ENCODE measurements around the gene SLC1A2. TPM values are rescaled to one million over a fixed set of nuclear protein-coding genes. Genes with fewer than 3 reads are reported as not detected.
"Not testable (repeated sequence)": the region's sequence is repeated elsewhere in the genome, so short reads cannot be mapped to it uniquely, and the experiment has no call there.

The SLC1A2 gene
- total RNA-seq, 2 experiments from 2014 or later, result not detected

DNA sequence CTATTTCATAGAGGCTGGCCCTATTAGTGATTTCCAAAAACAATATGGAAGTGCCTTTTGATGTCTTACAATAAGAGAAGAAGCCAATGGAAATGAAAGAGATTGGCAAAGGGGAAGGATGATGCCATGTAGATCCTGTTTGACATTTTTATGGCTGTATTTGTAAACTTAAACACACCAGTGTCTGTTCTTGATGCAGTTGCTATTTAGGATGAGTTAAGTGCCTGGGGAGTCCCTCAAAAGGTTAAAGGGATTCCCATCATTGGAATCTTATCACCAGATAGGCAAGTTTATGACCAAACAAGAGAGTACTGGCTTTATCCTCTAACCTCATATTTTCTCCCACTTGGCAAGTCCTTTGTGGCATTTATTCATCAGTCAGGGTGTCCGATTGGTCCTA is 189.0 kb downstream of the SLC1A2 start:
- Mint-ChIP-seq H3K4me3 (no peak overlapping the region), H3K27me3 (no peaks in the 10 kb centered on the region), H3K36me3 (ENCODE audit: low read depth) (peaks cover 85% of the 10 kb centered on the region), H3K9me3 (ENCODE audit: low read depth) (peaks cover 19% of the 10 kb centered on the region), H3K27ac (no peak overlapping the region), H3K4me1 (peaks cover 29% of the 10 kb centered on the region)
- ATAC-seq, result no peak
- CTCF ChIA-PET, result interaction anchor here (1.0 kb wide), 1 partner anchor 73 kb away, joined by 3 read pairs; no protein-coding TSS in a partner anchor
- intact Hi-C loops (cut with DNase I, micrococcal nuclease), result no loop called here
- no peak for DNase-seq
- POLR2A ChIA-PET, result interaction anchor here (0.6 kb wide), 1 partner anchor 1034 kb away, joined by 3 read pairs; no protein-coding TSS in a partner anchor

DNA sequence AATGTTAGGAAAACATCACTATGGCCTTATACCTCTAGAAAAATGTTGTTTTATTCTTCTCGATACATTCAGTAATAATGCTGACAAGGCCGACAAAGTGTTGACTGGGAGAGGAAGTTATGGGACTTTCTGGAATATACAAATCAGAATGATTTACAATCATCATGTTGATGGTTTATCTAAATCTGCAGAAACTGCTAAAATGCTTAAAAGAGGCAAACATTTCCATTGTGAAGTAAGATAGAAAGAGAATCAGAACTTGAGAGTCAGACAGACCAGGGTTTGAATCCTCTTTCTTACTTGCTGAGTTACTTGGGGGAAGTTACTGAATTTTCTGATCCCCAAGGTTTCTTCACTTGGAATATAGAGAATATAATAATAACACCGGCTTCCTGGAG is 191.0 kb downstream of the SLC1A2 start:
- Mint-ChIP-seq H3K4me3 (no peak overlapping the region), H3K4me1 (peaks cover 13% of the 10 kb centered on the region), H3K27ac (peak overlapping the region; percentile 35), H3K27me3 (no peaks in the 10 kb centered on the region), H3K36me3 (ENCODE audit: low read depth) (peaks cover 91% of the 10 kb centered on the region), H3K9me3 (ENCODE audit: low read depth) (peaks cover 10% of the 10 kb centered on the region)
- no peak for DNase-seq
- ChIA-PET CTCF (no interaction called here), POLR2A (no interaction called here)
- no peak for ATAC-seq
- intact Hi-C loops (cut with DNase I, micrococcal nuclease), result no loop called here

GRCh38 chr11:35227576-35228327 is 191.6 kb downstream of the SLC1A2 start:
- H3K36me3 Mint-ChIP-seq (ENCODE audit: low read depth), result peaks cover 93% of the 10 kb centered on the region
- intact Hi-C loops (cut with DNase I, micrococcal nuclease), result no loop called here
- peak overlapping the region; percentile 58 for H3K27ac Mint-ChIP-seq
- H3K4me3 Mint-ChIP-seq, result no peak overlapping the region
- CTCF ChIA-PET, result interaction anchor here (1.0 kb wide), 1 partner anchor 13 kb away, joined by 8 read pairs; no protein-coding TSS in a partner anchor
- no peak for DNase-seq
- H3K4me1 Mint-ChIP-seq, result peaks cover 10% of the 10 kb centered on the region
- no peaks in the 10 kb centered on the region for H3K27me3 Mint-ChIP-seq
- H3K9me3 Mint-ChIP-seq (ENCODE audit: low read depth), result peaks cover 9% of the 10 kb centered on the region
- POLR2A ChIA-PET, result no interaction called here
- no peak for ATAC-seq

- H3K4me3 Mint-ChIP-seq; CTCF ChIA-PET; H3K27ac Mint-ChIP-seq; H3K9me3 Mint-ChIP-seq (ENCODE audit: low read depth); H3K4me1 Mint-ChIP-seq; POLR2A ChIA-PET; DNase-seq; H3K27me3 Mint-ChIP-seq; ATAC-seq; intact Hi-C loops (cut with DNase I, micrococcal nuclease): not testable (repeated sequence)
- peaks cover 89% of the 10 kb centered on the region for H3K36me3 Mint-ChIP-seq (ENCODE audit: low read depth)
These were observed 192.6 kb downstream of the SLC1A2 start for GRCh38 chr11:35226756-35227155.

- ChIA-PET POLR2A (no interaction called here), CTCF (interaction anchor here (0.6 to 1.8 kb wide), 4 partner anchors 10 to 79 kb away, joined by 3 to 5 read pairs (median 3); no protein-coding TSS in a partner anchor)
- H3K27me3 Mint-ChIP-seq, result no peaks in the 10 kb centered on the region
- no peak overlapping the region for H3K4me3 Mint-ChIP-seq
- intact Hi-C loops (cut with DNase I, micrococcal nuclease), result no loop called here
- DNase-seq (no peak), ATAC-seq (no peak)
- peaks cover 1% of the 10 kb centered on the region for H3K4me1 Mint-ChIP-seq
- H3K9me3 Mint-ChIP-seq (ENCODE audit: low read depth), result peaks cover 3% of the 10 kb centered on the region
- H3K27ac Mint-ChIP-seq, result peak overlapping the region; percentile 33
- peaks cover 87% of the 10 kb centered on the region for H3K36me3 Mint-ChIP-seq (ENCODE audit: low read depth)
These were observed 193.3 kb downstream of the SLC1A2 start for GRCh38 chr11:35225946-35226520.

DNA sequence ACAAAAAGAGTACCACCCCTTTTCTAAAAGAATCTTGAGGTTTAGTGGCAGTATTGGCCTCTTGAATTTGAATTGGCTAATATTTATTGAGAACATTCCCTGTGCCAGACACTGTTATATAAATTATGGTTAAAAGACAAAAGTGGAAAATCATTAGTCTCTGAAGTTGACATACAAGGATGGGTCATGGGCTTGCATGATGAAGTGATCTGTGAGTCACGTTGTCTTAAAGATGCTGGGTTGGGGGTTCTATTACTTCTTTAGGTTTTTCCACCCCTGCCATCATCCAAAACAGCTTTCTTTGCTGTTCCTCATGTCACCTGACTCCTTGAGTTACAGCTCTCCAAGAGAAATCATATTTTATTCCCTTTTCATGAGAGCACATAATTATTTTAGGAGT is 195.4 kb downstream of the SLC1A2 start:
- peak overlapping the region; percentile 37 for H3K27ac Mint-ChIP-seq
- DNase-seq, result no peak
- intact Hi-C loops (cut with DNase I, micrococcal nuclease), result no loop called here
- no peaks in the 10 kb centered on the region for H3K9me3 Mint-ChIP-seq (ENCODE audit: low read depth)
- no peak overlapping the region for H3K4me3 Mint-ChIP-seq
- ChIA-PET CTCF (interaction anchor here (1.1 to 1.7 kb wide), 2 partner anchors 12 to 14 kb away, joined by 4 to 5 read pairs; no protein-coding TSS in a partner anchor), POLR2A (no interaction called here)
- peaks cover 80% of the 10 kb centered on the region for H3K36me3 Mint-ChIP-seq (ENCODE audit: low read depth)
- H3K4me1 Mint-ChIP-seq, result no peaks in the 10 kb centered on the region
- no peak for ATAC-seq
- H3K27me3 Mint-ChIP-seq, result no peaks in the 10 kb centered on the region

- Mint-ChIP-seq H3K27me3 (no peaks in the 10 kb centered on the region), H3K9me3 (ENCODE audit: low read depth) (no peaks in the 10 kb centered on the region), H3K27ac (no peak overlapping the region), H3K4me1 (peaks cover 4% of the 10 kb centered on the region), H3K36me3 (ENCODE audit: low read depth) (peaks cover 81% of the 10 kb centered on the region), H3K4me3 (no peak overlapping the region)
- intact Hi-C loops (cut with DNase I, micrococcal nuclease), result no loop called here
- ChIA-PET POLR2A (no interaction called here), CTCF (interaction anchor here (0.8 to 1.7 kb wide), 2 partner anchors 14 to 67 kb away, joined by 3 to 5 read pairs; no protein-coding TSS in a partner anchor)
- no peak for DNase-seq
- ATAC-seq, result no peak
These were observed 196.0 kb downstream of the SLC1A2 start for GRCh38 chr11:35223371-35223796.

DNA sequence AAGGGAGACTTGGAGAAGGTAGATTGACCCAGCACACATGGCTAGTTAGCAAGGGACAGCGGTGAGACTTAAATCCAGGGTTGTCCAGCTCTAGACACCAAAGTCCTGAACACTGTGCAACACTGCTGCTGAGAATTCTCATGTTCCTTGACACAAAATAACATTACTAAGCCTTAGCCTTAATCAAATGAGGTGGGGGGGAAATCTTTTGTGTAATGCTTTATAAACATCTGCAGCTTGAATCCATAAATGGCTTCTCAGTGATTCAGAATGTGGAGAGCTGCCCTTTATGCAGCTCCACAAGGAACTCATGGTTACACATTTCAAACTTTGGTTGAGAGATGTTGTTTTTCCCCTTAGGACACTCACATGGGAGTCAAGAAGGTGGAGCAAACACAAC is 200.4 kb downstream of the SLC1A2 start:
- Mint-ChIP-seq H3K9me3 (ENCODE audit: low read depth) (no peaks in the 10 kb centered on the region), H3K27ac (peak overlapping the region; percentile 51), H3K4me1 (peaks cover 42% of the 10 kb centered on the region), H3K4me3 (no peak overlapping the region), H3K36me3 (ENCODE audit: low read depth) (peaks cover 82% of the 10 kb centered on the region), H3K27me3 (no peaks in the 10 kb centered on the region)
- intact Hi-C loops (cut with DNase I, micrococcal nuclease), result no loop called here
- POLR2A ChIA-PET, result interaction anchor here (0.6 kb wide), 1 partner anchor 22 kb away, joined by 3 read pairs; no protein-coding TSS in a partner anchor
- DNase-seq (no peak), ATAC-seq (no peak)
- CTCF ChIA-PET, result interaction anchor here (1.0 kb wide), 1 partner anchor 20 kb away, joined by 4 read pairs; no protein-coding TSS in a partner anchor

DNA sequence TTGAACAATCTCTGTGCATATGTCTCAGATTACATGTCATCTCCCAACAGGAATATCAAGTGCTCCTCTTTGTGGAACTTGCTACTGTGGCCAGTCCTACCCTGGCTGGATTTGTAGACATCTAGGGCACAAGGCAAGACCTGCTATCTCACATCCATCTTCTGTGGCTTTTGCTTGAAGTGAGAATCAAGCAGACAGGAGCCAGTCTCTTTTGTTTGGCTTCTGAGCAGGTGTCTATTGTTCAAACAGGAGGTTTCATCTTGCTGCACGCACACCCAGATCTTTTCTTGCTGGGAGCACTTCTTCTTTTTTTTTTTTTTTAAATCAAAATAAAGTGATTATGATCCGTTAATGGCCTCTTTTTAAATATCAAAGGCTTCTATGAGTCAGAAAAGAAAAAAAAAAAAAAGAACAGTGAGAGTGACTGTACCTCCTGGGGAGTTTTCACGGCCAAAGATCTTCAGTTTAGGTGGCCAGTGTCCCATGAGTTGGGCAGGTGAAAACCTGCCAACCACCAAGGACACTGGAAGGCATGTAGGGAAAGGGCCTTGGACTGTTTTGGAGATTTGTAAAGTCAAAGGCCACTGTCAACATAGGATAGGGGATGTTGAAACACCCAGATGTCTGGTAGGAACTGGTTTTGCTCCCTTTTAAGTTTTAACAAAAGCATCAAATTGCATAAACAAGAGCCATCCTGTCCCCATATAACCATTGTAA is 202.2 kb downstream of the SLC1A2 start:
- Mint-ChIP-seq H3K4me3 (no peak overlapping the region), H3K27me3 (no peaks in the 10 kb centered on the region), H3K9me3 (ENCODE audit: low read depth) (no peaks in the 10 kb centered on the region), H3K36me3 (ENCODE audit: low read depth) (peaks cover 83% of the 10 kb centered on the region), H3K4me1 (peaks cover 56% of the 10 kb centered on the region), H3K27ac (peak overlapping the region; percentile 79)
- peak; percentile 17 for ATAC-seq
- no peak for DNase-seq
- ChIA-PET CTCF (interaction anchor here (0.9 kb wide), 1 partner anchor 217 kb away, joined by 3 read pairs; no protein-coding TSS in a partner anchor), POLR2A (no interaction called here)
- intact Hi-C loops (cut with DNase I, micrococcal nuclease), result no loop called here

- no peak for ATAC-seq
- ChIA-PET CTCF (no interaction called here), POLR2A (no interaction called here)
- H3K4me3 Mint-ChIP-seq, result no peak overlapping the region
- peaks cover 88% of the 10 kb centered on the region for H3K36me3 Mint-ChIP-seq (ENCODE audit: low read depth)
- no peak for DNase-seq
- peak overlapping the region; percentile 79 for H3K27ac Mint-ChIP-seq
- peaks cover 1% of the 10 kb centered on the region for H3K9me3 Mint-ChIP-seq (ENCODE audit: low read depth)
- peaks cover 65% of the 10 kb centered on the region for H3K4me1 Mint-ChIP-seq
- intact Hi-C loops (cut with DNase I, micrococcal nuclease), result loop anchor here (2.0 kb wide), 2 partner anchors 39 to 69 kb away; no protein-coding TSS in a partner anchor
- H3K27me3 Mint-ChIP-seq, result no peaks in the 10 kb centered on the region
These were observed 203.4 kb downstream of the SLC1A2 start for GRCh38 chr11:35215945-35216344.

GRCh38 chr11:35214792-35215193 is 204.6 kb downstream of the SLC1A2 start:
- peaks cover 72% of the 10 kb centered on the region for H3K4me1 Mint-ChIP-seq
- peak; percentile 88 for ATAC-seq
- H3K4me3 Mint-ChIP-seq, result peak overlapping the region; percentile 5
- peak; percentile 69 for DNase-seq
- H3K9me3 Mint-ChIP-seq (ENCODE audit: low read depth), result peaks cover 6% of the 10 kb centered on the region
- POLR2A ChIA-PET, result no interaction called here
- peaks cover 93% of the 10 kb centered on the region for H3K36me3 Mint-ChIP-seq (ENCODE audit: low read depth)
- CTCF ChIA-PET, result interaction anchor here (0.7 kb wide), 2 partner anchors 30 to 288 kb away, joined by 3 read pairs; no protein-coding TSS in a partner anchor
- peak overlapping the region; percentile 86 for H3K27ac Mint-ChIP-seq
- H3K27me3 Mint-ChIP-seq, result no peaks in the 10 kb centered on the region
- intact Hi-C loops (cut with DNase I, micrococcal nuclease), result loop anchor here (2.0 kb wide), 2 partner anchors 38 to 68 kb away; no protein-coding TSS in a partner anchor

Data from activated CD4-positive, alpha-beta T cell treated with anti-CD3 and anti-CD28 coated beads for 36 hours (primary cell).